Keratinocyte (primary cell): Measurements from ENCODE around the gene FRMD3.

ENCODE experiments used
- CTCF ChIP-seq, 3 experiments: IDR thresholded peaks in 1 of 3; conservative IDR thresholded peaks in 1 of 3; optimal IDR thresholded peaks in 1 of 3; 2 replicates in 2 of 3; 3 replicates in 1 of 3; pipeline versions ENCODE3 to v1.5.1; 2011; ENCODE audit warnings: low read length in 3 of 3, mild to moderate bottlenecking in 3 of 3, moderate library complexity in 2 of 3, control low read depth in 1 of 3, inconsistent platforms in 1 of 3; ENCODE audit not compliant: insufficient read depth in 2 of 3; ENCODE audit errors: extremely low read depth in 1 of 3
- EZH2 ChIP-seq: IDR thresholded peaks from one replicate; pipeline ENCODE4 v1.6.1; 2012; ENCODE audit warnings: inconsistent platforms, mild to moderate bottlenecking, low read length, moderate library complexity

DNA sequence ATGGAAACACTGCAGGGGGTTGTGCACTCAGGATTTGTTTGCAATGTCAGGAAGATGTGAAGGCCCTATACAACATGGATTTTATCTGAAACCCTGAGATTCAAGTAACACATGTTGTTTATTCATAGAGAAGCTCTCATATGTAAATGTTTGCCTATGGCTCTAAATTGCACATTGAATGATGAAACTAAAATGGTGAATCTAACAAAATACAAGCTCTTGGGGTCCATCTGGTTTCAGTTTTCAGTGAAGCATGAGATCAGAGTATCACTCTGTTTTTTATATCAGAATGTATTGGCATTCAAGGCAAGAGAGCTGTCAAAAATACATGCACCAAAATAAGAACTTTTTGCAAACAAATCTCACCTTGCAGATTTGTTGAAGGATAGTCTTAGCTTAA is 19.6 kb upstream of the FRMD3 start:
- TF ChIP-seq CTCF (optimal IDR thresholded peaks at IDR 0.05 in 1 of 3, IDR thresholded peaks at IDR 0.05 in 1 of 3, conservative IDR thresholded peaks at IDR 0.05 in 1 of 3; ENCODE audit: extremely low read depth in 1 of 3, insufficient read depth in 2 of 3, low read length in 3 of 3) = no peak
- no peak for TF ChIP-seq EZH2
